Measurements from ENCODE around the gene WDR5. TPM values are rescaled to one million over a fixed set of nuclear protein-coding genes. Genes with fewer than 3 reads are reported as not detected.

WDR5 gene
- 13.8 and 27.9 TPM in 2 replicates for total RNA-seq

DNA sequence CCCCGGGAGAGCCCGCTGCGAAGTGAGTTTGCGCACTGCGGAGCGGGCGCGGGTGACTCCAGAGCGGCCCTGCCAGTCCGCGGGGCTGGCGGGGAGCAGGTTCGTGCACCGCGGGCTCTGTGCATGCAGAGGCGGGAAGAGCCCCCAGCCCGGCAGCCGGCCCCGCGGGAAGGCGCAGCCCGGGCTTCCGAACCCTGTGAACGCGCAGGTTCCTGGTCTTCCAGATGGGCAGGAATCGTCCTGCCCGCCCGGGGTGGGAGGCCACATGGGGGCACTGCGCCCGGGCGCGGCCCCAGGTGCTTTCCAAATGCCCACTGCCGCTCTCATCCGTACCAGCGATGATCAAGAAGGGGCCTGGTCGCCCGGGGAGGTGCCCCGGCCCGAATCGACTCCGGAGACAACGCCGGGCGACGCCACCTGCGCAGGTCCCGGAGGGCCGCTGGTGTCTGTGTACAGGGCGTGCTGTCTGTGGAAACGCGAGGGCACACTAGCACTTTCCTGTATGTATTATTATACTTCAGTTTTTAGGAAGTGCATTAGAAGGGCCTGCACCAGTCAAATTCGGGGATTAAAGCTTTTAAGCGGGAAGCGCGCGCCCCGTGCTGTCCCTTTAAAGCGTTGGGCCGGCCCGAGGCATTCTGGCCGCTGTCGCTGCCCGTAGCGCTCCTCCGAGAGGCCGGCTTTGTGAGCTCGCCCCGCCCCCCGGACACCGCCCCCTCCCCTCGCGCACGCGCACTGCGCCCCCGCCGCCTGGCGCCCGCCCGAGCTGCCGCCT, at the start of gene WDR5:
WDR5 (plus strand) TSS at position 740 of the 775 bp plus-strand sequence. CDS start 3,796 bp downstream, outside the sequence.

Small RNAs within 50 kb of the gene (small RNA-seq; reads per million reads assigned to genes)
- 390 reads per million, percentile 99 among the genes with 10 or more reads in this experiment for gene RNU6ATAC (ENCODE audit: low replicate concordance)

Other genes with a start within 250 kb of the WDR5 start
- gene VAV2, start 143.8 kb upstream of the WDR5 start, total RNA-seq: 16.6 and 24.1 TPM in 2 replicates
- gene BRD3OS, start 110.6 kb upstream of the WDR5 start, total RNA-seq: 16.4 and 32.1 TPM in 2 replicates
- gene BRD3, start 68.1 kb upstream of the WDR5 start, total RNA-seq: 6.7 and 11.8 TPM in 2 replicates
- gene RNU6ATAC, start 28.5 kb downstream of the WDR5 start, total RNA-seq: not detected in 2 replicates
- gene RXRA, start 190.4 kb downstream of the WDR5 start, total RNA-seq: 17.5 and 19.2 TPM in 2 replicates

Measured in placental pericyte (primary cell).